Upper lobe of left lung (tissue), 4 donors: ENCODE data around the gene ADCY2.

Experiments
- CTCF ChIP-seq, 6 experiments: fragments of 450-650 bp in 4 of 6; fragments of 200-600 bp in 2 of 6; sonication (generic) in 2 of 6; IDR thresholded peaks; one replicate each; pipeline ENCODE4 v1.5.1; 2016 to 2019; ENCODE audit warnings: antibody characterized with exemption in 6 of 6
- POLR2A ChIP-seq, 4 donors: fragments of 450-650 bp; IDR thresholded peaks; one replicate each; pipeline ENCODE4 v1.5.1; 2016 to 2017; ENCODE audit warnings: antibody characterized with exemption in 4 of 4, mild to moderate bottlenecking in 2 of 4
- POLR2AphosphoS5 ChIP-seq, 2 donors: sonication (generic); formaldehyde crosslinking; IDR thresholded peaks; one replicate each; pipeline ENCODE4 v1.5.1; 2017; ENCODE audit warnings: antibody characterized with exemption in 2 of 2

GRCh38 chr5:7794823-7795222, 398.9 kb downstream of the ADCY2 start:
- TF ChIP-seq CTCF (IDR thresholded peaks at IDR 0.05): no peak
- no peak for TF ChIP-seq POLR2A (IDR thresholded peaks at IDR 0.05)
- no peak for TF ChIP-seq POLR2AphosphoS5 (IDR thresholded peaks at IDR 0.05)
